Vagina (tissue), 2 donors: ENCODE data around the gene LIFR. TPM values are rescaled to one million over a fixed set of nuclear protein-coding genes. Genes with fewer than 3 reads are reported as not detected.

Source experiments
- DNase-seq, 2 donors: peaks; one replicate each; pipeline ENCODE4 v3.0.0-alpha.2; 2017; ENCODE audit errors: extremely low spot score in 2 of 2
- H3K27ac ChIP-seq: fragments of 200-600 bp; sonication (generic); one replicate; pipeline ENCODE4 v1.5.1; 2019
- H3K27me3 ChIP-seq: fragments of 200-600 bp; sonication (generic); one replicate; pipeline ENCODE4 v1.5.1; 2019
- H3K36me3 ChIP-seq, 2 donors: fragments of 200-600 bp; sonication (generic); one replicate each; pipeline ENCODE4 v1.5.1; 2017 to 2019
- H3K4me1 ChIP-seq: fragments of 200-600 bp; sonication (generic); one replicate; pipeline ENCODE4 v1.5.1; 2019
- H3K4me3 ChIP-seq, 2 donors: fragments of 200-600 bp; sonication (generic); 1 replicate in 1 of 2; 2 replicates in 1 of 2; pipeline ENCODE4 v1.5.1; 2016 to 2019
- H3K9me3 ChIP-seq: fragments of 200-600 bp; sonication (generic); one replicate; pipeline ENCODE4 v1.5.1; 2019
- CTCF ChIP-seq, 3 experiments: fragments of 450-650 bp in 2 of 3; fragments of 200-600 bp in 1 of 3; sonication (generic) in 1 of 3; IDR thresholded peaks; one replicate each; pipeline ENCODE4 v1.5.1; 2017 to 2019; ENCODE audit warnings: antibody characterized with exemption in 3 of 3, mild to moderate bottlenecking in 2 of 3, moderate library complexity in 2 of 3
- POLR2A ChIP-seq, 2 donors: fragments of 450-650 bp; IDR thresholded peaks; one replicate each; pipeline ENCODE4 v1.6.1; 2017; ENCODE audit warnings: antibody characterized with exemption in 2 of 2, mild to moderate bottlenecking in 2 of 2, moderate library complexity in 2 of 2
- POLR2AphosphoS5 ChIP-seq, 2 donors: sonication (generic); formaldehyde crosslinking; IDR thresholded peaks; one replicate each; pipeline ENCODE4 v1.9.0; 2017; ENCODE audit warnings: antibody characterized with exemption in 2 of 2, mild to moderate bottlenecking in 2 of 2, low read depth in 1 of 2; ENCODE audit not compliant: insufficient read depth in 1 of 2
- intact Hi-C: fragments of 100-400 bp; cut with DNase I; formaldehyde crosslinking; loops from one replicate; pipeline ENCODE4 v1.15.1; 2023
- total RNA-seq: library from RNA; depleted of rRNA; stranded (reverse); fragments of >200 nt; gene quantifications from one replicate; pipeline ENCODE4 v1.2.3, GENCODE V29; 2016

Gene LIFR
- total RNA-seq, 1 donor from 2014 or later = 63.3 TPM

GRCh38 chr5:38598296-38598993 lies 42.0 kb upstream of the LIFR start:
- Histone ChIP-seq H3K27ac (no peak overlapping the region), H3K4me3 (no peak overlapping the region), H3K9me3 (no peaks in the 10 kb centered on the region), H3K27me3 (no peaks in the 10 kb centered on the region), H3K4me1 (no peaks in the 10 kb centered on the region), H3K36me3 (no peaks in the 10 kb centered on the region)
- intact Hi-C loops = no loop called here
- no peak for TF ChIP-seq CTCF (IDR thresholded peaks at IDR 0.05)
- TF ChIP-seq POLR2A (IDR thresholded peaks at IDR 0.05) = no peak
- no peak for TF ChIP-seq POLR2AphosphoS5 (IDR thresholded peaks at IDR 0.05; ENCODE audit: insufficient read depth in 1 of 2, low read depth in 1 of 2)
- DNase-seq = no peak

- no peak overlapping the region for H3K4me3 ChIP-seq
- no peak overlapping the region for H3K27ac ChIP-seq
- H3K4me1 ChIP-seq = no peaks in the 10 kb centered on the region
- H3K9me3 ChIP-seq = no peaks in the 10 kb centered on the region
- no peaks in the 10 kb centered on the region for H3K36me3 ChIP-seq
- intact Hi-C loops = no loop called here
- H3K27me3 ChIP-seq = no peaks in the 10 kb centered on the region
- peak in 1 of 2 donors; percentile 30 for TF ChIP-seq POLR2AphosphoS5 (IDR thresholded peaks at IDR 0.05; ENCODE audit: insufficient read depth in 1 of 2, low read depth in 1 of 2)
- TF ChIP-seq CTCF (IDR thresholded peaks at IDR 0.05) = no peak
- no peak for TF ChIP-seq POLR2A (IDR thresholded peaks at IDR 0.05)
- DNase-seq = no peak
Observed at GRCh38 chr5:38596981-38597380, 40.5 kb upstream of the LIFR start.

GRCh38 chr5:38595132-38595745 lies 38.8 kb upstream of the LIFR start:
- Histone ChIP-seq H3K27me3 (no peaks in the 10 kb centered on the region), H3K36me3 (no peaks in the 10 kb centered on the region), H3K4me1 (no peaks in the 10 kb centered on the region), H3K9me3 (no peaks in the 10 kb centered on the region), H3K27ac (no peak overlapping the region), H3K4me3 (no peak overlapping the region)
- intact Hi-C loops = no loop called here
- TF ChIP-seq POLR2AphosphoS5 (IDR thresholded peaks at IDR 0.05; ENCODE audit: insufficient read depth in 1 of 2, low read depth in 1 of 2) (no peak), POLR2A (IDR thresholded peaks at IDR 0.05) (no peak), CTCF (IDR thresholded peaks at IDR 0.05) (no peak)
- no peak for DNase-seq

- Histone ChIP-seq H3K27ac (no peak overlapping the region), H3K4me3 (no peak overlapping the region), H3K4me1 (no peaks in the 10 kb centered on the region), H3K27me3 (no peaks in the 10 kb centered on the region), H3K9me3 (no peaks in the 10 kb centered on the region), H3K36me3 (no peaks in the 10 kb centered on the region)
- no peak for DNase-seq
- intact Hi-C loops = no loop called here
- TF ChIP-seq CTCF (IDR thresholded peaks at IDR 0.05) (no peak), POLR2AphosphoS5 (IDR thresholded peaks at IDR 0.05; ENCODE audit: insufficient read depth in 1 of 2, low read depth in 1 of 2) (no peak), POLR2A (IDR thresholded peaks at IDR 0.05) (no peak)
Observed at GRCh38 chr5:38593959-38594358, 37.5 kb upstream of the LIFR start.

- no peaks in the 10 kb centered on the region for H3K36me3 ChIP-seq
Observed at GRCh38 chr5:38591523-38591849, 35.0 kb upstream of the LIFR start.

More at GRCh38 chr5:38591523-38591849, 35.0 kb upstream of the LIFR start:
- no peaks in the 10 kb centered on the region for H3K27me3 ChIP-seq
- no peaks in the 10 kb centered on the region for H3K9me3 ChIP-seq
- no peak for DNase-seq
- no peak overlapping the region for H3K27ac ChIP-seq
- TF ChIP-seq POLR2AphosphoS5 (IDR thresholded peaks at IDR 0.05; ENCODE audit: insufficient read depth in 1 of 2, low read depth in 1 of 2) = no peak
- no peak for TF ChIP-seq POLR2A (IDR thresholded peaks at IDR 0.05)
- TF ChIP-seq CTCF (IDR thresholded peaks at IDR 0.05) = no peak
- H3K4me3 ChIP-seq = no peak overlapping the region
- no peaks in the 10 kb centered on the region for H3K4me1 ChIP-seq
- intact Hi-C loops = no loop called here
